HCT116 (cell line): ENCODE results near the gene IFI27L2.

Source experiments
- CEBPB ChIP-seq: IDR thresholded peaks from 2 replicates; pipeline ENCODE4 v1.6.1; 2012; ENCODE audit warnings: low read depth
- CTCF ChIP-seq, 3 experiments: fragments of 200-600 bp in 1 of 3; sonication (generic) in 1 of 3; IDR thresholded peaks in 2 of 3; conservative IDR thresholded peaks in 1 of 3; 2 replicates each; pipeline ENCODE4 v1.5.1; 2012 to 2017; ENCODE audit warnings: low read depth in 2 of 3, low read length in 2 of 3, antibody characterized with exemption in 1 of 3, borderline replicate concordance in 1 of 3, control low read depth in 1 of 3, mild to moderate bottlenecking in 1 of 3, mixed read lengths in 1 of 3, mixed run types in 1 of 3, moderate library complexity in 1 of 3; ENCODE audit not compliant: insufficient read depth in 1 of 3
- EZH2 ChIP-seq: fragments of 200-600 bp; sonication (generic); IDR thresholded peaks from 2 replicates; pipeline ENCODE4 v1.6.1; 2017; ENCODE audit warnings: antibody characterized with exemption, mixed run types
- POLR2A ChIP-seq: IDR thresholded peaks from 2 replicates; pipeline ENCODE4 v1.7.0; 2011; ENCODE audit warnings: borderline replicate concordance; ENCODE audit not compliant: insufficient read depth, insufficient read length; ENCODE audit errors: extremely low read depth
- POLR2AphosphoS5 ChIP-seq: IDR thresholded peaks from 2 replicates; pipeline ENCODE4 v1.6.1; 2011; ENCODE audit warnings: mild to moderate bottlenecking, low read depth, low read length, moderate library complexity
- RAD21 ChIP-seq: IDR thresholded peaks from 2 replicates; pipeline ENCODE4 v1.6.1; 2012; ENCODE audit warnings: low read depth, mild to moderate bottlenecking
- YY1 ChIP-seq: IDR thresholded peaks from 2 replicates; pipeline ENCODE4 v1.6.1; 2011; ENCODE audit warnings: low read length, low read depth, moderate library complexity, mild to moderate bottlenecking; ENCODE audit not compliant: insufficient replicate concordance; ENCODE audit errors: extremely low read depth

GRCh38 chr14:94088516-94088915, 40.9 kb downstream of the IFI27L2 start:
- no peak for TF ChIP-seq CTCF (IDR thresholded peaks at IDR 0.05 in 2 of 3, conservative IDR thresholded peaks at IDR 0.05 in 1 of 3; ENCODE audit: borderline replicate concordance in 1 of 3, insufficient read depth in 1 of 3, low read depth in 2 of 3, low read length in 2 of 3)
- TF ChIP-seq EZH2, result no peak
- no peak for TF ChIP-seq RAD21
- TF ChIP-seq CEBPB, result no peak
- TF ChIP-seq POLR2AphosphoS5, result no peak
- TF ChIP-seq YY1, result no peak
- no peak for TF ChIP-seq POLR2A
